Panc1 (cell line): ENCODE measurements around the gene FOXJ2. TPM values are rescaled to one million over a fixed set of nuclear protein-coding genes. Genes with fewer than 3 reads are reported as not detected.

Experiments used
- ATAC-seq: fragments of 200-7000 bp; cut with Tn5 transposase; 2 replicates; pipeline ENCODE4 v1.9.1; 2020; ENCODE audit warnings: mild to moderate bottlenecking, moderate library complexity
- BruUV-seq: library from RNA; stranded (reverse); fragments of 400-500 nt; replicated peaks from 2 replicates; lab custom pipeline; 2021; lab: Mats Ljungman, UMichigan
- CTCF ChIA-PET: fragments of 300-600 bp; sonication (Branson Sonifier 250); formaldehyde crosslinking; loops from one replicate; lab custom pipeline; 2022; ENCODE audit warnings: antibody characterized with exemption; lab: Charles Lee
- POLR2A ChIA-PET: fragments of 300-600 bp; sonication (Branson Sonifier 250); formaldehyde crosslinking; loops from one replicate; lab custom pipeline; 2022; ENCODE audit warnings: antibody characterized with exemption; lab: Charles Lee
- DNase-seq: peaks from one replicate; pipeline ENCODE4 v3.0.0-alpha.2; 2010; ENCODE audit warnings: low read depth, low spot score
- H3K27ac ChIP-seq: 2 replicates; pipeline ENCODE4 v1.5.1; 2011; ENCODE audit warnings: mild to moderate bottlenecking, low read length, inconsistent platforms
- H3K27me3 ChIP-seq: fragments of 200-500 bp; sonication (Bioruptor generic); 2 replicates; pipeline ENCODE4 v1.6.0; 2014; ENCODE audit warnings: low read length, inconsistent platforms; ENCODE audit not compliant: control insufficient read depth, insufficient read depth
- H3K36me3 ChIP-seq: fragments of 200-500 bp; sonication (Bioruptor generic); 2 replicates; pipeline ENCODE4 v1.5.1; 2014; ENCODE audit warnings: inconsistent platforms, mild to moderate bottlenecking, low read length, moderate library complexity; ENCODE audit not compliant: control insufficient read depth, insufficient read depth
- H3K4me1 ChIP-seq: 2 replicates; pipeline ENCODE4 v1.5.1; 2011; ENCODE audit warnings: inconsistent platforms, mild to moderate bottlenecking, low read length, moderate library complexity; ENCODE audit not compliant: control insufficient read depth, insufficient read depth
- H3K4me3 ChIP-seq, 2 experiments: 2 replicates each; pipeline ENCODE4 v1.5.1; 2011 to 2012; ENCODE audit warnings: low read depth in 2 of 2, low read length in 2 of 2, mild to moderate bottlenecking in 2 of 2, inconsistent platforms in 1 of 2, moderate library complexity in 1 of 2
- H3K9me3 ChIP-seq: fragments of 200-500 bp; sonication (Bioruptor generic); 2 replicates; pipeline ENCODE4 v1.5.1; 2014; ENCODE audit warnings: low read depth, mild to moderate bottlenecking, inconsistent platforms, low read length, moderate library complexity; ENCODE audit not compliant: control insufficient read depth, insufficient read depth
- POLR2AphosphoS5 ChIP-seq: IDR thresholded peaks from 2 replicates; pipeline ENCODE4 v1.6.1; 2012; ENCODE audit warnings: mild to moderate bottlenecking, low read depth, low read length, moderate library complexity
- SIN3A ChIP-seq: IDR thresholded peaks from 2 replicates; pipeline ENCODE4 v1.6.1; 2012; ENCODE audit warnings: low read depth, mild to moderate bottlenecking, low read length, moderate library complexity, borderline replicate concordance; ENCODE audit not compliant: insufficient read depth
- TCF7L2 ChIP-seq: IDR thresholded peaks from 2 replicates; pipeline ENCODE4 v1.6.1; 2011; ENCODE audit warnings: mild to moderate bottlenecking, low read depth, low read length, inconsistent platforms
- in situ Hi-C: cut with HindIII; loops from 2 replicates; pipeline ENCODE4 v1.10.0; 2016; ENCODE audit warnings: low sequenced_read_pairs, low pct_unique_long_range_greater_than_20kb
- intact Hi-C: fragments of 100-400 bp; cut with micrococcal nuclease; formaldehyde crosslinking; loops from one replicate; pipeline ENCODE4 v1.10.0; 2022; ENCODE audit not compliant: unreplicated experiment
- total RNA-seq: library from RNA; stranded (reverse); gene quantifications from one replicate; pipeline ENCODE4 v1.2.1, GENCODE V29; 2021; ENCODE audit not compliant: unreplicated experiment
- TF ChIP-seq, protein P1 (sequence below), 2 experiments: IDR thresholded peaks; 2 replicates each; pipeline ENCODE4 v1.6.1; 2011 to 2012; ENCODE audit warnings: low read depth in 2 of 2, control low read depth in 1 of 2, low read length in 1 of 2, mild to moderate bottlenecking in 1 of 2, moderate library complexity in 1 of 2; ENCODE audit not compliant: insufficient read depth in 1 of 2
- TF ChIP-seq, protein P2 (sequence below): fragments of 450-650 bp; IDR thresholded peaks from 2 replicates; pipeline ENCODE4 v1.5.1; 2017; ENCODE audit warnings: mild to moderate bottlenecking

The FOXJ2 gene
- total RNA-seq, 1 experiment from 2014 or later, result 10.9 TPM

DNA sequence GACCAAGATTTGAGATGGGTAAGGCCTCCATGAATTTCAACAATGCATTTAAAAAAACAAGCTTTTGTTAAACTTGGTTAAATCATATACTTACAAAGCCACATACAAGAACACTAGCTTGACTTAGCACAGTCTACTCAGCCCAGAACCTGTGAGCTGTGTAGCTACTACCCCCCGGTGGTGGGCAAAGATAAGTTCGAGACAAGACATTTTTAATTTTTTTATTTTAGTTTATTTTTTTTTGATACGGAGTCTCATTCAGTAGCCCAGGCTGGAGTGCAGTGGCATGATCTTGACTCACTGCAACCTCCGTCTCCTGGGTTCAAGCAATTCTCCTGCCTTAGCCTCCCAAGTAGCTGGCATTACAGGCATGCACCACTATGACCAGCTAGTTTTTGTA lies 45.9 kb downstream of the FOXJ2 start:
- Histone ChIP-seq H3K27me3 (no peaks in the 10 kb centered on the region), H3K4me3 (no peak overlapping the region), H3K4me1 (no peaks in the 10 kb centered on the region), H3K9me3 (no peaks in the 10 kb centered on the region), H3K36me3 (peaks cover 4% of the 10 kb centered on the region; the same call in 1 of the 2 replicates), H3K27ac (no peak overlapping the region)
- ChIA-PET CTCF (interaction anchor here (0.6 to 1.1 kb wide), 3 partner anchors 33 to 890 kb away, joined by 3 to 5 read pairs (median 3); no protein-coding TSS in a partner anchor), POLR2A (no interaction called here)
- ATAC-seq, result no peak
- no TSS peak for BruUV-seq
- no peak for TF ChIP-seq SIN3A
- TF ChIP-seq POLR2AphosphoS5, result no peak
- TF ChIP-seq, protein P1, sequence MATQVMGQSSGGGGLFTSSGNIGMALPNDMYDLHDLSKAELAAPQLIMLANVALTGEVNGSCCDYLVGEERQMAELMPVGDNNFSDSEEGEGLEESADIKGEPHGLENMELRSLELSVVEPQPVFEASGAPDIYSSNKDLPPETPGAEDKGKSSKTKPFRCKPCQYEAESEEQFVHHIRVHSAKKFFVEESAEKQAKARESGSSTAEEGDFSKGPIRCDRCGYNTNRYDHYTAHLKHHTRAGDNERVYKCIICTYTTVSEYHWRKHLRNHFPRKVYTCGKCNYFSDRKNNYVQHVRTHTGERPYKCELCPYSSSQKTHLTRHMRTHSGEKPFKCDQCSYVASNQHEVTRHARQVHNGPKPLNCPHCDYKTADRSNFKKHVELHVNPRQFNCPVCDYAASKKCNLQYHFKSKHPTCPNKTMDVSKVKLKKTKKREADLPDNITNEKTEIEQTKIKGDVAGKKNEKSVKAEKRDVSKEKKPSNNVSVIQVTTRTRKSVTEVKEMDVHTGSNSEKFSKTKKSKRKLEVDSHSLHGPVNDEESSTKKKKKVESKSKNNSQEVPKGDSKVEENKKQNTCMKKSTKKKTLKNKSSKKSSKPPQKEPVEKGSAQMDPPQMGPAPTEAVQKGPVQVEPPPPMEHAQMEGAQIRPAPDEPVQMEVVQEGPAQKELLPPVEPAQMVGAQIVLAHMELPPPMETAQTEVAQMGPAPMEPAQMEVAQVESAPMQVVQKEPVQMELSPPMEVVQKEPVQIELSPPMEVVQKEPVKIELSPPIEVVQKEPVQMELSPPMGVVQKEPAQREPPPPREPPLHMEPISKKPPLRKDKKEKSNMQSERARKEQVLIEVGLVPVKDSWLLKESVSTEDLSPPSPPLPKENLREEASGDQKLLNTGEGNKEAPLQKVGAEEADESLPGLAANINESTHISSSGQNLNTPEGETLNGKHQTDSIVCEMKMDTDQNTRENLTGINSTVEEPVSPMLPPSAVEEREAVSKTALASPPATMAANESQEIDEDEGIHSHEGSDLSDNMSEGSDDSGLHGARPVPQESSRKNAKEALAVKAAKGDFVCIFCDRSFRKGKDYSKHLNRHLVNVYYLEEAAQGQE (IDR thresholded peaks at IDR 0.05; ENCODE audit: insufficient read depth in 1 of 2, low read depth in 2 of 2, low read length in 1 of 2), result no peak
- TF ChIP-seq TCF7L2, result no peak
- TF ChIP-seq, protein P2, sequence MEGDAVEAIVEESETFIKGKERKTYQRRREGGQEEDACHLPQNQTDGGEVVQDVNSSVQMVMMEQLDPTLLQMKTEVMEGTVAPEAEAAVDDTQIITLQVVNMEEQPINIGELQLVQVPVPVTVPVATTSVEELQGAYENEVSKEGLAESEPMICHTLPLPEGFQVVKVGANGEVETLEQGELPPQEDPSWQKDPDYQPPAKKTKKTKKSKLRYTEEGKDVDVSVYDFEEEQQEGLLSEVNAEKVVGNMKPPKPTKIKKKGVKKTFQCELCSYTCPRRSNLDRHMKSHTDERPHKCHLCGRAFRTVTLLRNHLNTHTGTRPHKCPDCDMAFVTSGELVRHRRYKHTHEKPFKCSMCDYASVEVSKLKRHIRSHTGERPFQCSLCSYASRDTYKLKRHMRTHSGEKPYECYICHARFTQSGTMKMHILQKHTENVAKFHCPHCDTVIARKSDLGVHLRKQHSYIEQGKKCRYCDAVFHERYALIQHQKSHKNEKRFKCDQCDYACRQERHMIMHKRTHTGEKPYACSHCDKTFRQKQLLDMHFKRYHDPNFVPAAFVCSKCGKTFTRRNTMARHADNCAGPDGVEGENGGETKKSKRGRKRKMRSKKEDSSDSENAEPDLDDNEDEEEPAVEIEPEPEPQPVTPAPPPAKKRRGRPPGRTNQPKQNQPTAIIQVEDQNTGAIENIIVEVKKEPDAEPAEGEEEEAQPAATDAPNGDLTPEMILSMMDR, result peak; percentile 45
- no peak for DNase-seq
- in situ Hi-C loops (no loop called here), intact Hi-C loops (loop anchor here (1.0 kb wide), 1 partner anchor 32 kb away; no protein-coding TSS in a partner anchor)

DNA sequence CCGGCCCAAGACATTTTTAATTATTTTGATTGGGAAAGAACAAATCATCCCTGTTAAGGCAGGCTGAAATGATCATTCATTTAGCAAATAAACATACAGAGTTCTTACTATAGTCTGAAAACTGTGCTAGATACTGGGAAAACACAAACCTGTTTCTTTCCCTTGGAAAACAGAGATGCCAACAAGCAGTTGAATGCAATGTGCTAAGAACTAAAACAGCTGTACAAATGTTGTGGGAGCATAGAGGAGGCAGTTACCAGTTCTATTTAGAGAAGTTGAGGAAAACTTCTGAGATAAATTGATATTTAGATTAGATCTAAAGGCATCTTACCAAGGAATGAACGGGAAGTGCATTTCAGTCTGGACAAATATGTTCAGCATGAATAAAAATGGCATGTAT lies 46.4 kb downstream of the FOXJ2 start:
- intact Hi-C loops, result loop anchor here (1.0 kb wide), 1 partner anchor 33 kb away; no protein-coding TSS in a partner anchor
- in situ Hi-C loops, result no loop called here

More for the DNA sequence above, 46.4 kb downstream of the FOXJ2 start:
- no peaks in the 10 kb centered on the region for H3K4me1 ChIP-seq
- POLR2A ChIA-PET, result no interaction called here
- peaks cover 4% of the 10 kb centered on the region; the same call in 1 of the 2 replicates for H3K36me3 ChIP-seq
- DNase-seq (no peak), ATAC-seq (no peak)
- no peaks in the 10 kb centered on the region for H3K27me3 ChIP-seq
- CTCF ChIA-PET, result interaction anchor here (0.6 to 1.1 kb wide), 2 partner anchors 33 to 34 kb away, joined by 4 to 5 read pairs; no protein-coding TSS in a partner anchor
- no peak overlapping the region for H3K4me3 ChIP-seq
- H3K9me3 ChIP-seq, result no peaks in the 10 kb centered on the region
- H3K27ac ChIP-seq, result no peak overlapping the region
- no TSS peak for BruUV-seq
- TF ChIP-seq, protein P1 (IDR thresholded peaks at IDR 0.05; ENCODE audit: insufficient read depth in 1 of 2, low read depth in 2 of 2, low read length in 1 of 2), result no peak
- no peak for TF ChIP-seq SIN3A
- no peak for TF ChIP-seq TCF7L2
- TF ChIP-seq, protein P2, result no peak
- no peak for TF ChIP-seq POLR2AphosphoS5
